SKM-1 treated with dmso at 0.1 percent for 144 hours (cell line): Measurements from ENCODE around the gene COA7.
A peak's percentile ranks its signal among the peaks of the same experiment; 100 is the strongest.
"Not testable (repeated sequence)": the region's sequence is repeated elsewhere in the genome, so short reads cannot be mapped to it uniquely, and the experiment has no call there.

Source experiments
- DNase-seq: peaks from one replicate; lab custom pipeline; 2025; ENCODE audit not compliant: unreplicated experiment; lab: John Stamatoyannopoulos, UW

COA7 gene

DNA sequence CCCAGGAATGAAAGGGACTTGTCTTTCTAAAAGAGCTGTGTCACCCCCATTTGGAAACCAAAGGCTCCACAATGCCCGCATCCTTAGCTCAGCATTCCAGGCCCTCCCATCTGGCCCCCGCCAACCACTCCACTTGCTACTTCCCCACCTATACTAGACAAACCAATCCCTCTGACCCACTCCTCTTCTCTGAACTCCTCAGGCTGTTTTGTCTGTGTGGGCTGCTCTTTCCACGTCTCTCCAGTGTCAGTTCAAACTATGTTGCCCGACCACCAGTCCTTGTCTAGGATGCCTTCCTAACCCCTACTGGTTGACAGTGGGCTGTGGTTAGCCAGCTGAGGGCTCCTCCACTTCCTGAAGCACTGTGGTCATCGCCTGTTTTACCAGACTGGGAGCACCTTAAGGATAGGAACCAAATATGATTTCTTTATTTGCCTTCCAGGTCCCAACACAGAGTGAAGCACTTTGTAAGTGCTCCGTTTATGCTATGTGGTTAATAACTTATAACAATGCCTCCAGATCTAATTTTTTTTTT lies 8.1 kb upstream of the COA7 start:
- DNase-seq = no peak

DNA sequence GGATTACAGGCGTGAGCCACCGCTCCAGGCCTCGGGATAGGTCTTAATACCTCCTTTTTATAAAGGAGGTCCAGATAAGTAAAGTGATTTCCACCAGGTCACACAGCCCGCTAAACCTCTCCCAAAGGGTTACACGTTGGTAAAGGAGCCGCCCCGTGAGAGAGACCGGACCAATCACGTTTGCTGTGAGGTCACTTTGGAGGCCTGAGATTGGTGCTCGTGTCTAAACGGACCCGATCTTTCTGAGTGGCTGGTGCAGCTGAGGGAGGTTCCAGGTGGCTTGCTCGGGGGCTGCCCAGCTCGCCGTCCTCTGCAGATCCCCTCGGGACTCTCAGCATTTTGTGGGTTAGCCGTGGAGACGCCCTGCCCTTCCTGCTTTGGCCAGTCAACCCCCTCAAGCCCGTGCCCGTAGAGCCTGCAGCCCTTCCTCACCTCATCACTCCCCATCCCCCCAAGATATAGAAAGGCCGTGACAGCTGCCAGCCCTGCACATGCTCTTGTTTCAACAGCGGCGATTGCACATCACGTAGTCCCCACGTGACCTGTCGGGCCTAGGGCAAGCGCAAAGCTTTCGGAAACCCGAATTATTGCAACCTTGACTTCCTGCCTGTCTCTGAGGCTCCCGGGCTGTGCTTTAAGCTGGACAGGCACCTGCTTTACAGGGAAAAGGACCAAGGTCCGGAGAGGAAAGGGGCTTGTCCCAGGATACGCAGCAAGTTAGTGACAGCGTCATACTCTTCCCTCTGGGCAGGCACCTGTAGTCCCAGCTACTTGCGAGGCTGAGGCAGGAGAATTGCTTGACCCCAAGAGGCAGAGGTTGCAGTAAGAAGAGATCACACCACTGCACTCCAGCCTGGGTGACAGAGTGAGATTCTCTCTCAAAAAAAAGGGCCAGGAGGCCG lies 5.0 kb upstream of the COA7 start:
- peak; percentile 87 for DNase-seq

DNA sequence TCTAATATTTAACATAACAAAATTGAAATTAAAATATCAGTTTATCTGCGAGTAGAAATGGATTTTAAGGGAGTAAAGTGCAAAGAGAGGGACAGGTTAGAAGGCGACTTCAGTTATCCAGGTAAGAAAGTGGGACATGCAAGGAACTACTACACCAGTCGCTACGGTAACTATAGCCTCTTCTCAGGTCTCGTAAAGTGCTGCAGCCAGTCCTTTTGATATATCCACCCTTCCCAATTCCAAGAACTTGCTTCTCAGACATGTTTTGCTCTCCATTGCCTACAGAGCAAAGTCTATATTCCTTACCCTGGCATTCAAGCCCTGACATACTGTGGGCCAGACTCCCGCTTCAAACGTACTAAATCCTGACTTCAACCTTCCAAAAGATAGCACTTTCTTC lies 2.5 kb downstream of the COA7 start:
- no peak for DNase-seq

DNA sequence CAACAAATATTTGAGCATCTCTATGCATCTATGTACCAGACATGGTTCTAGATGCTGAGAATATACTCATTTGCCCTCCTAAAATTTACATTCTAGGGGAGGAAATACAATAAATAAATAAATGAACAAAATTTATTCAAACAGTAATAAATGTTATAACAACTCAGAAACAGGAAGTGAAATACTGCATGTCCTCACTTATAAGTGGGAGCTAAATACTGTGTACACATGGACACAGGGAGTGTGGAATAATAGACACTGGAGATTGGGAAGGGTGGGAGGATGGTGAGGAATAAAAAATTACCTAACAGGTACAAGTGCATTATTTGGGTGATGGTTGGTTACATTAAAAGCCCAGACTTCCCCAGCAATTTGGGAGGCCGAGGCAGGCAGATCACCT lies 4.3 kb downstream of the COA7 start:
- no peak for DNase-seq

DNA sequence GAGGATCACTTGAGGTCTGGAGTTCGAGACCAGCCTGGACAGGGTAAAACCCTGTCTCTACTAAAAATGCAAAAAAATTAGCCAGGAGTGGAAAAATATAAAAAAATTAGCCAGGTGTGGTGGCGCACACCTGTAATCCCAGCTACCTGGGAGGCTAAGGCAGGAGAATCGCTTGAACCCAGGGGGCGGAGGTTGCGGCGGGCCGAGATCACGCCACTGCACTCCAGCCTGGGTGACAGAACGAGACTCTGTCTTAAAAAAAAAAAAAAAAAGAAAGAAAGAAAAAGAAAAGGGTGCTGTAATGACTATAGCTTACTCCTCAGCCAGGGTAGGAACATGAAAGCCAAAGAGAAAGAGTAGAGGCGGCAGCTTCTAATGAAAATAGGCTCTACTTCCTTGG lies 4.8 kb downstream of the COA7 start:
- DNase-seq = not testable (repeated sequence)

DNA sequence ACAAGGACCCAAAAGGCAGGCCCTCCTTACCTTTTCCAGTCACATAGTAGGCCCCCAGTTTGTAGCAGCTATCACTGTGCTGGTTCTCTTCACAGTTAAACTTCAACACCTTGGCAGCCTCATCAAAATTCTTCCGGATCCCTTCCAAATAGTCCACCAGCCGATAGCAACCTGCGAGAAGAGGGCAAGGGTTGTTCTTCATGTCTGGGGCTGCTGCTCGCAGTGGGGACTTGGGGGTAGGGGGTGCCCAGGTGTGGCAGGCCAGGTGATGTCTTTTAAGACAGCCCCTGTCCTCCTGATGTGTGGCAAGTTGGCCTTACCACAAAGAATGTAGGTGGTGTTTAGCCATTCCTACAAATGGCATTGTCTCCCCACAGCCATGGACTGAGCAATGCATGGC lies 5.5 kb downstream of the COA7 start:
- DNase-seq = no peak

DNA sequence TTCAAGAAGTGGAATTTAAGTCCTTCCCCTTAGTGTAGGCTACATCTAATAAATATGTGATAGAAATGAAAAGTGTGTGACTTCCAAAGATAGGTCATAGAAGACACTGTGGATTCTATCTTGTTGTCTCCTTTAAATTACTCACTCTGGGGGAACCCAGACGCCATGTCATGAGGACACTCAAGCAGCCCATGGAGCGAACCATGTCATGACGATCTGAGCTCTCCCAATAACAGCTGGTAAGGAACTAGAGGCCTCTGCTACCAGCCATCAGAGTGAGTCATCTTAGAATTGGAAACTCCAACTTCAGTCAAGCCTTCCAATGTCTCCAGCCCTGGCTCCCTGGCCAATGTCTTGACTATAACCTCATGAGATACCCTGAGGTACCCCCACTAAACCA lies 6.3 kb downstream of the COA7 start:
- no peak for DNase-seq

DNA sequence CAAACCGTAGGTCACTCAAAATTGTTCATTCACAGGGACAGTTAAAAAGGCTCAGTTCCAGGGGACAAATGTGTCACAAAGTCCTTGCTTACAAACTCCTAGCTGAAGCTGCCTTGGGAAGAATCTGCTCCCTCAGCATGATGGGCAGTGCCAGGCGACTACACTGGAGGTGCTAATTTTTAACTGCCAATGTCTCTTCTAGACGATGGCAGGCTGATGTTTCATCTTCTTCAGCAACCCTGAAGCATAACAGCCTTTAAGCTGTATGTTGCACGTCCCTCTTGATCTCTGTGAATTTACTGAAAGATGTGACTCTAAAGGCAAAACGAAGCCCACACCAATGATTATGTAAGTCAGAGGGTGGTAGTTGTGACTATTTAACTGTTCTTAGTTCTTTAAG lies 11.3 kb downstream of the COA7 start:
- no peak for DNase-seq

DNA sequence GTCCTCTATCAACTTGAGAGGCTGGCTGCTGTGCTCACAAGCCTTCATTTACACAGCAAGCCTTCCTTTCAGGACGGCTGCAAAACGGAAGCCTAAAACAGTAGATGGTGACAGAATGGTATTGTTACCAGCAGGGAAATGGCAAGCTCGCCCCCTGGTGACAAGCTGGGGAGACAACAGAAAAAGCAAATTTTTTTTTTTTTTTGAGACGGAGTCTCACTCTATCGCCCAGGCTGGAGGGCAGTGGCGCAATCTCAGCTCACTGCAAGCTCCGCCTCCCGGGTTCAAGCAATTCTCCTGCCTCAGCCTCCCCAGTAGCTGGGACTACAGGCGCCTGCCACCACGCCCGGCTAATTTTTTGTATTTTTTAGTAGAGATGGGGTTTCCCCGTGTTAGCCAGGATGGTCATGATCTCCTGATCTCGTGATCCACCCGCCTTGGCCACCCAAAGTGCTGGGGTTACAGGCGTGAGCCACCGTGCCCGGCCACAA lies 11.8 kb downstream of the COA7 start:
- DNase-seq = peak; percentile 79

DNA sequence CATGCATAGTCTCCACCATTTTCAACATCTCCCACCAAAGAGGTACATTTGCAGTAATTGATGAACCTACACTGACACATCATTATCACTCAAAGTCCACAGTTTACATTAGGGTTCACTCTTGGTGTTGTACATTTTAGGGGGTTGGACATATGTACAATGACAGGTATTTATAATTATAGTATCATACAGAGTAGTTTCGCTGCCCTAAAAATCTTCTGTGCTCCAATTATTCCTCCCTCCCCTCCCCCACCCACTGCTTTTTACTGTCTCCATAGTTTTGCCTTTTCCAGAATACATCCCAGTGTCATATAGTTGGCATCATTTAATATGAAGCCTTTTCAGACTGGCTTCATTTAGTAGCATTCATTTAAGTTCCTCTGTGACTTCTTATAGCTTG lies 13.6 kb downstream of the COA7 start:
- DNase-seq = no peak

DNA sequence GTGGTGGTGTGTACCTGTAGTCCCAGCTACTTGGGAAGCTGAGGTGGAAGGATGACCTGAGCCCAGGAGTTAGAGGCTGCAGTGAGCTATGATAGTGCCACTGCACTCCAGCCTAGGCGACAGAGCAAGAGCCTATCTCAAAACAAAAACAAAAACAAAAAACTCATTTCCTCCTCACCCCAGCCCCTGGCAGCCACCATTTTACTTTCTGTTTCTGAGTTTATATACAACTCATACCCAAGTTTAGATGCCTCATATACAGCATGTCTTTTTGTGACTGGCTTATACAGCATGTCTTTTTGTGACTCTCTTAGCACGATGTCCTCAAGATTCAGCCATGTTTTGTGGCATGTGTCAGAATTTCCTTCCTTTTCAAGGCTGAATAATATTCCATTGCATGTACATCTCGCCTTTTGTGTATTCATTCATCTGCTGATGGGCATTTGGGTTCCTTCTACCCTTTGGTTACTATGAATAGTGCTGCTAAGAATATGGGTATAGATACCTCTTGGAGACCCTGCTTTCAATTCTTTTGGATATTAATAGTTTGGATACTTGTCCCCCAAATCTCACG lies 14.7 kb downstream of the COA7 start:
- no peak for DNase-seq

DNA sequence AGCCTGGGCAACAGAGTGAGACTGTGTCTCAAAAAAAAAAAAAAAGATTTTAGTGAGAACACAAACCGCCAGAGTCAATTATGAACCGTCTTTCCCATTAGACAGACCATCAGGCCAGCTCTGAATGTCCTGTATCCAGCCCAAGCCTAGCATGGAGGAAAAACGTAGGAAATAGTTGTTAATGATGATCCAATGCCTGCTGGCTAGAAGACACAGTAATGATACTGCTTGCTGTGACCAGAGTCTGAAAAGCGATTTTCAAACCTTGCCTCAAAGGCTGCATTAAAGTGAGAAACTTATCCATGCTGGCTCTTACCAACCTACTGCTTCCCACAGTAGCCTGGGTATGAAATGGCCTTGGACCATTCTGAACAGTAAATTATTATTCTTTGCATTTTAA lies 17.0 kb downstream of the COA7 start:
- DNase-seq = no peak

DNA sequence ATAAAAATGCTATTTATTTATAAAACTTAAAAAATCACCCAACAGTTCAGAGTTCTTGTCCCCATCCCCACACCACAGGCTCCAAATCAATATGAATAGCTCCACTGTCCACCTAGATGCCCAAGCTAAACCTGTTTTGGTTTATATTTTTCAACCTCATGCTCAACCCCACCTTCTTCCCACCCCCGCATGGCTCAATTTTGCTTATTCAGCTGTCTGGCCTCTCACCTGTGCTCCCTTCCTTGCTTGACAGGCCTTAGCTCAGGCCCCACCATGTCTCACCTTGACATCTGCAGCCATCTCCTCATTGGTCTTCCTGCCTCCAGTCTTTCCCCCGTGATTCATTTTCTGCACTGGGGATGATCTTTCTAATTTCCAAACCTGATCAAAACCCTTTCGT lies 17.8 kb downstream of the COA7 start:
- DNase-seq = no peak

DNA sequence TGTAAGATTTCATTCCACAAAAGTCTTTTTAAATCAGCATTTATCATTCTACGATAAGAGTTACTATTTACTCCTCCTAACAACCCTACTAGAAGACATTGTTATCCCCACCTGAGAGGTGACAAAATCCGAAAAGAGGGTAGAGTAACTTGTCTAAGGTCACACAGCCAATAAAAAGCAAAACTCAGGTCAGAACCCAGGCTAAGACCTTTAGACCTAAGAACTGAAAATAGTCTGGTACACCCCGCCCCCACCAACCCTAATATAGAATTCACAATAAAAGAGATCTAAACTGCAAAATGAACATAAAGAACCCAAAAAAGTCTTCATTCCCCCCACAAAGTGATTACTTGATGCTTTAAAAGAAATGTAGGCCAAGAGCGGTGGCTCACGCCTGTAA lies 18.6 kb downstream of the COA7 start:
- no peak for DNase-seq

DNA sequence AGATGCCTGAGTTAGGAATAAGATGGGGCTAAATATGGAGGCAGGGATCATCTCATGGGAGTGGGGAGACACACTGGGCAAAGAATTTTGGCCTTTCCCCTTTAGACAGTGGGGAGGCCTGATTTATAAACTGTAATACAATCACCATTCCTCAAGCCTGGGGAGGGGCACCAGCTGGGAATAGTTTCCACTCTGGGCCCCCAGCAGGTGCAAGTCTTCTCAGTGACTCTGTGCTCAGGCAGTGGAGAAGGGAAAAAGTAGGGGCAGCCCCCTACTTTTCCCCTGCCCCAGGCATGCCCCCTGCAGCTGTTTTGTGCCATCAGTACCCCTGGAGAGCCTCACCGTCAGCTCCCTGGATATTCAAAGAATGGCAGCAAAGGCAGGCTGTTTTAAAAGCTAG lies 19.1 kb downstream of the COA7 start:
- DNase-seq = no peak

DNA sequence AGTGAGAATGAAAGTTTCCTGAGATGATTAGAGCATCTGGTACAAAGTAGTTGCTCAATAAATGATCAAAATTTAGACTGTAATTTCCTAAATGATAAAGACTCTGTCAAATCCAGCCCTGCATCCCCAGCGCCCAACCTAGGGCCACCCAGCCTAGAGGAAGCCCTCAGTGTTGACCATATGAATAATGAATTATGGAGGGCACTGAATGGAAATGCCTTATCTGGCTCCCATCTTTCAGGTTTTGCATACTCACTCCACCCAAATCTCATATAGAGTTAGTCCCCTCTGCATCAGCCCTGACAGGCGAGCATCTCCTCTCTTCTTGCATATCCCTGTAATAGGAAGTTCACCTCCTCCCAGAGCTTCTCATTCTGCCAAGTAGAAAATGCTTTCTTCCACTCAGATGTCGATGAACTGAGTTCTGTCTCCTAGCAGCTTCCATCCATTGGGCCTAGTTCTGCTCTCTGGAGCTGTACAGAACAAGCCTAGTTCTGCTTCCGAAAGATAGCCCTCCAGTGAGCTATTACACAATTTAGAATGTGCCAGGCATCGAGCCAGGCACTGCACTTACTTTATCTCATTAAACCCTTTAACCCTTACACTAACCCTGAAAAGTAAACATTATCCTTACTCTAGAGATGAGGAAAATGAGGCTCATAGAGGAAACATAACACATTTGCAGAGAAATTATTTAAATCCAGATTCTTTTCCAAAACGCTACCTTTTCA lies 20.9 kb downstream of the COA7 start:
- no peak for DNase-seq

DNA sequence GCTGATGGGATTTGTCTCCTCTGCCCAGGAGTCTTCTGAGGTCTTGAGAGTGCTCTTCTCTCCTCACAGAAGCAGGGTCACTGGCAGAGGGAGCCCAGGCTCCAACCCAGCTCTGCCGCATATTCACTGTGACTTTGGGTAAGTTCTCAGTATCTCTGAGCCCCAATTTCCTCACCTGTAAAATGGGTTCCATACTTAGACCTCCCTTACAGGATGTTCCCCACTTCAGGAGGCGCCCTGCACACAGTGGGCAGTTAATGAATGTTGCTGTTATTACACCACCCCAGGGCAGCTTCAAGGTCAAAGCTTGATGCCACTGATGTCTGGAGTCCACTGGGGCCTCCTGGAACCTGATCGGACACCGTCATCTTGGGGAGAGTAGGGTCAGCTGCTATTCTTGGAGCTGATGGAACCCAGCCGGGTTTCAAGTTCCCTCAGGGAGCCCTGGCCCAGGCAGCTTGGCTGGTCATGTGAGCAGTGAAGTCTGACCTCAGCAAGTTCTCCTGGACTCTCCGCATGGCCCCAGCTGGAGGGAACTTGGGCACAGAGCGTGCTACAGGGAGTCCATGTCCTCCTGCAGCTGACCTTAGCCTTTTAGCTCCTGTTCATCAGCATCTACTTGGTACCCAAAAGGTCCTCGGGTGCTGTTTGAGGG lies 21.8 kb downstream of the COA7 start:
- DNase-seq = no peak

DNA sequence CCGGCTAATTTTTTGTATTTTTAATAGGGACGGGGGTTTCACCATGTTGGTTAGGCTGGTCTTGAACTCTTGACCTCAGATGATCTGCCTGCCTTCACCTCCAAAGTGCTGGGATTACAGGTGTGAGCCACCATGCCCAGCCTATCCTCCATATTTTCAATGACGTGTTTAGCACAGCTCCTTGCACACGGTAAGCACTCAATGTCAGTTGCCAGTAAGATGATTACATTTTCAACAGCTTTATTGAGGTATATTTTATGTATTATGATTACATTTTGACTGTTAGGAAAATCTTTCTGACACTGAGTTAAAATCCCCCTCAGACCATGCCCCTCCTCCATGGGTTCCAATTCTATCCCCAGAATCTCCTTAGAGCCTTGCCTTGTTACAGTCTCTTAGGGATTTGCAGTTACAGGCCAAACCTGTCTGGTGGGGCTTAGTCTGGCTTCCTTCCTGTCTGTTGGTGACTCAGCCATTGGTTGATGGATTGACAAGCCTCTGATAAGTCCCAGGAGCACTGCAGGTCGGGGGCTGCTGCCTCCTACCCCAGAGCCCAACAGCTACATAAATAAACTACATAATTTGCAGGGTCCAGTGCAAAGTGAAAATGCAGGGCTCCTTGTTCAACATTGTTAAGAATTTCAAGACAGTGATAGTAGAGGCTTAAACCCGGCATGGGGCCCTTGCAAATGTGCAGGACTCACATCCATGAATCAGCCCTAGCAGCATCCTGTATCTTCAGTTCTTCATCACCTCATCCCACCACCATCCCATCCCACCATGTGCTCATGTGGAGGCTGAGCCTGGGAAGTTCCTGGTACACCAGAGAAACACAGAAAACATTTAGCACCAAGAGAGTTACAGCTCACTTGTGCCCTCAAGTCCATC lies 23.4 kb downstream of the COA7 start:
- DNase-seq = no peak

DNA sequence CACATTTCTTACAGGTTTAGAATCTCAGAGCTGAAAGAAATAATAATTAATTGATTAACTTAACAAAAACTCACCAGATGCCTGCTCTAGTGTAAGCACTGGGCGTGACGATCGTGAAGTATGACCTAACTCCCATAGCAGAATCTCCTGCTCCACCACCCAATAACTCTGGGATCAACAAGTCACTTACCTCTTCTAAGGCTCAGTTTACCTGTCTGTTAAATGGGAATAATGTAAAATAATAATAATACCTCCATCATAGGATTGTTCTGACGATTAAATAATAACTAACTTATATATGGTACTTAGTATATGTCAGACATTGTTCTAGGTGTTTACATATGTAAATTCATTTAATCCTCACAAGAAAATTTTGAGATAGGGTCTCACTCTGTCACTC lies 24.6 kb downstream of the COA7 start:
- no peak for DNase-seq

DNA sequence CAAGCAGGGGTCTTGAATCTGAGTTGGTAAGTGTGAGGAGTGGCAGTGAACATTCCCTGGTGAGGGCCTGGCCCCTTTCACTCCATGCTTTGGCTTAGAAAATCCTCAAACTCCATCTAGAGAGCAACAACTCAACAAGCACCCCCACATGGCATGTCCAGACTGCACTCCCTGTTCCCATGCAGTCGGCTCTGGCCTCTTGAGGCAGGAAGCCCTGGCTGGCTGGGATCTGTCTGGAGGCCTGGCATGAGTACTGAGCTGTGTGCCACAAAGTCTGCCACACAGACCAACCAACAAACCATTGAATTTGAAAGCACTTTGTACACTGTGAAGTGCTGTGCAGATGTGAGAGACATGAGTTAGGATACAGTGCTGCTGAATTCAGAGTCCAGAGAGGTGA lies 25.2 kb downstream of the COA7 start:
- no peak for DNase-seq
